Panc1 (cell line): ENCODE data around the gene SDK2. TPM values are rescaled to one million over a fixed set of nuclear protein-coding genes. Genes with fewer than 3 reads are reported as not detected.

ENCODE experiments used
- ATAC-seq: fragments of 200-7000 bp; cut with Tn5 transposase; 2 replicates; pipeline ENCODE4 v1.9.1; 2020; ENCODE audit warnings: mild to moderate bottlenecking, moderate library complexity
- BruUV-seq: library from RNA; stranded (reverse); fragments of 400-500 nt; replicated peaks from 2 replicates; lab custom pipeline; 2021; lab: Mats Ljungman, UMichigan
- CTCF ChIA-PET: fragments of 300-600 bp; sonication (Branson Sonifier 250); formaldehyde crosslinking; loops from one replicate; lab custom pipeline; 2022; ENCODE audit warnings: antibody characterized with exemption; lab: Charles Lee
- POLR2A ChIA-PET: fragments of 300-600 bp; sonication (Branson Sonifier 250); formaldehyde crosslinking; loops from one replicate; lab custom pipeline; 2022; ENCODE audit warnings: antibody characterized with exemption; lab: Charles Lee
- DNase-seq: peaks from one replicate; pipeline ENCODE4 v3.0.0-alpha.2; 2010; ENCODE audit warnings: low read depth, low spot score
- H3K27ac ChIP-seq: 2 replicates; pipeline ENCODE4 v1.5.1; 2011; ENCODE audit warnings: mild to moderate bottlenecking, low read length, inconsistent platforms
- H3K27me3 ChIP-seq: fragments of 200-500 bp; sonication (Bioruptor generic); 2 replicates; pipeline ENCODE4 v1.6.0; 2014; ENCODE audit warnings: low read length, inconsistent platforms; ENCODE audit not compliant: control insufficient read depth, insufficient read depth
- H3K36me3 ChIP-seq: fragments of 200-500 bp; sonication (Bioruptor generic); 2 replicates; pipeline ENCODE4 v1.5.1; 2014; ENCODE audit warnings: inconsistent platforms, mild to moderate bottlenecking, low read length, moderate library complexity; ENCODE audit not compliant: control insufficient read depth, insufficient read depth
- H3K4me1 ChIP-seq: 2 replicates; pipeline ENCODE4 v1.5.1; 2011; ENCODE audit warnings: inconsistent platforms, mild to moderate bottlenecking, low read length, moderate library complexity; ENCODE audit not compliant: control insufficient read depth, insufficient read depth
- H3K4me3 ChIP-seq, 2 experiments: 2 replicates each; pipeline ENCODE4 v1.5.1; 2011 to 2012; ENCODE audit warnings: low read depth in 2 of 2, low read length in 2 of 2, mild to moderate bottlenecking in 2 of 2, inconsistent platforms in 1 of 2, moderate library complexity in 1 of 2
- H3K9me3 ChIP-seq: fragments of 200-500 bp; sonication (Bioruptor generic); 2 replicates; pipeline ENCODE4 v1.5.1; 2014; ENCODE audit warnings: low read depth, mild to moderate bottlenecking, inconsistent platforms, low read length, moderate library complexity; ENCODE audit not compliant: control insufficient read depth, insufficient read depth
- CTCF ChIP-seq: fragments of 450-650 bp; IDR thresholded peaks from 2 replicates; pipeline ENCODE4 v1.5.1; 2017; ENCODE audit warnings: mild to moderate bottlenecking
- POLR2AphosphoS5 ChIP-seq: IDR thresholded peaks from 2 replicates; pipeline ENCODE4 v1.6.1; 2012; ENCODE audit warnings: mild to moderate bottlenecking, low read depth, low read length, moderate library complexity
- REST ChIP-seq, 2 experiments: IDR thresholded peaks; 2 replicates each; pipeline ENCODE4 v1.6.1; 2011 to 2012; ENCODE audit warnings: low read depth in 2 of 2, control low read depth in 1 of 2, low read length in 1 of 2, mild to moderate bottlenecking in 1 of 2, moderate library complexity in 1 of 2; ENCODE audit not compliant: insufficient read depth in 1 of 2
- SIN3A ChIP-seq: IDR thresholded peaks from 2 replicates; pipeline ENCODE4 v1.6.1; 2012; ENCODE audit warnings: low read depth, mild to moderate bottlenecking, low read length, moderate library complexity, borderline replicate concordance; ENCODE audit not compliant: insufficient read depth
- TCF7L2 ChIP-seq: IDR thresholded peaks from 2 replicates; pipeline ENCODE4 v1.6.1; 2011; ENCODE audit warnings: mild to moderate bottlenecking, low read depth, low read length, inconsistent platforms
- in situ Hi-C: cut with HindIII; loops from 2 replicates; pipeline ENCODE4 v1.10.0; 2016; ENCODE audit warnings: low sequenced_read_pairs, low pct_unique_long_range_greater_than_20kb
- intact Hi-C: fragments of 100-400 bp; cut with micrococcal nuclease; formaldehyde crosslinking; loops from one replicate; pipeline ENCODE4 v1.10.0; 2022; ENCODE audit not compliant: unreplicated experiment
- total RNA-seq: library from RNA; stranded (reverse); gene quantifications from one replicate; pipeline ENCODE4 v1.2.1, GENCODE V29; 2021; ENCODE audit not compliant: unreplicated experiment

SDK2 gene
- total RNA-seq, 1 experiment from 2014 or later = 0.41 TPM

- Histone ChIP-seq H3K36me3 (no peaks in the 10 kb centered on the region), H3K27me3 (peaks cover 9% of the 10 kb centered on the region; the same call in 1 of the 2 replicates), H3K9me3 (no peaks in the 10 kb centered on the region), H3K4me3 (no peak overlapping the region), H3K4me1 (no peaks in the 10 kb centered on the region), H3K27ac (no peak overlapping the region)
- intact Hi-C loops = no loop called here
- no TSS peak for BruUV-seq
- in situ Hi-C loops = no loop called here
- DNase-seq (no peak), ATAC-seq (no peak)
- no peak for TF ChIP-seq REST (IDR thresholded peaks at IDR 0.05; ENCODE audit: insufficient read depth in 1 of 2, low read depth in 2 of 2, low read length in 1 of 2)
- TF ChIP-seq CTCF = no peak
- TF ChIP-seq SIN3A = no peak
- TF ChIP-seq TCF7L2 = no peak
- TF ChIP-seq POLR2AphosphoS5 = no peak
- ChIA-PET CTCF (no interaction called here), POLR2A (no interaction called here)
Measured at GRCh38 chr17:73532421-73532901, 111.8 kb downstream of the SDK2 start.

- Histone ChIP-seq H3K9me3 (no peaks in the 10 kb centered on the region), H3K4me3 (no peak overlapping the region), H3K27ac (no peak overlapping the region), H3K36me3 (no peaks in the 10 kb centered on the region), H3K4me1 (no peaks in the 10 kb centered on the region), H3K27me3 (peaks cover 9% of the 10 kb centered on the region; the same call in 1 of the 2 replicates)
- TF ChIP-seq CTCF (no peak), POLR2AphosphoS5 (no peak), TCF7L2 (no peak), REST (IDR thresholded peaks at IDR 0.05; ENCODE audit: insufficient read depth in 1 of 2, low read depth in 2 of 2, low read length in 1 of 2) (no peak), SIN3A (no peak)
- BruUV-seq = no TSS peak
- intact Hi-C loops (no loop called here), in situ Hi-C loops (no loop called here)
- CTCF ChIA-PET = no interaction called here
- POLR2A ChIA-PET = no interaction called here
- no peak for ATAC-seq
- DNase-seq = no peak
Measured at GRCh38 chr17:73531158-73531557, 113.1 kb downstream of the SDK2 start.
